H1 (cell line): ENCODE results near the gene PAX3. TPM values are rescaled to one million over a fixed set of nuclear protein-coding genes. Genes with fewer than 3 reads are reported as not detected.

Experiments used
- EZH2 ChIP-seq: fragments of 200-600 bp; sonication (generic); IDR thresholded peaks from 2 replicates; pipeline ENCODE4 v1.7.1; 2012; ENCODE audit warnings: low read depth, mild to moderate bottlenecking, moderate library complexity, low read length, inconsistent platforms; ENCODE audit not compliant: severe bottlenecking
- NANOG ChIP-seq: IDR thresholded peaks from 2 replicates; pipeline ENCODE4 v1.6.1; 2011; ENCODE audit warnings: low read length, low read depth, mild to moderate bottlenecking, inconsistent platforms; ENCODE audit not compliant: insufficient read depth, poor library complexity, severe bottlenecking
- polyA plus RNA-seq, 7 experiments: library from polyadenylated mRNA; depleted of rRNA in 3 of 7; stranded (reverse) in 5 of 7; unstranded in 2 of 7; fragments of >200 nt in 5 of 7; fragments of 200-250 nt in 2 of 7; gene quantifications; 1 replicate in 5 of 7; 2 replicates in 1 of 7; 4 replicates in 1 of 7; pipeline versions ENCODE4 v1.2.1 to v1.2.3, GENCODE V29; 2011 to 2013; ENCODE audit warnings: missing spikeins in 2 of 7, mixed read lengths in 2 of 7
- total RNA-seq: library from RNA; stranded (reverse); fragmentation: NEBNext Ultra II Directional; extraction: Animal tissue kit (Norgen Biotek cat#: 25700); gene quantifications from 2 replicates; pipeline ENCODE4 v1.2.1, GENCODE V29; 2021
- TF ChIP-seq, protein P1 (sequence below): IDR thresholded peaks from 2 replicates; pipeline ENCODE4 v1.6.1; 2011; ENCODE audit warnings: low read length, improper control_type of control experiment

Gene PAX3
- total and polyA plus RNA-seq, 2 of the 8 experiments (the other 6 are each of a cell fraction or from before 2014, with no cell fraction given): 0.33 TPM; not detected in 1

DNA sequence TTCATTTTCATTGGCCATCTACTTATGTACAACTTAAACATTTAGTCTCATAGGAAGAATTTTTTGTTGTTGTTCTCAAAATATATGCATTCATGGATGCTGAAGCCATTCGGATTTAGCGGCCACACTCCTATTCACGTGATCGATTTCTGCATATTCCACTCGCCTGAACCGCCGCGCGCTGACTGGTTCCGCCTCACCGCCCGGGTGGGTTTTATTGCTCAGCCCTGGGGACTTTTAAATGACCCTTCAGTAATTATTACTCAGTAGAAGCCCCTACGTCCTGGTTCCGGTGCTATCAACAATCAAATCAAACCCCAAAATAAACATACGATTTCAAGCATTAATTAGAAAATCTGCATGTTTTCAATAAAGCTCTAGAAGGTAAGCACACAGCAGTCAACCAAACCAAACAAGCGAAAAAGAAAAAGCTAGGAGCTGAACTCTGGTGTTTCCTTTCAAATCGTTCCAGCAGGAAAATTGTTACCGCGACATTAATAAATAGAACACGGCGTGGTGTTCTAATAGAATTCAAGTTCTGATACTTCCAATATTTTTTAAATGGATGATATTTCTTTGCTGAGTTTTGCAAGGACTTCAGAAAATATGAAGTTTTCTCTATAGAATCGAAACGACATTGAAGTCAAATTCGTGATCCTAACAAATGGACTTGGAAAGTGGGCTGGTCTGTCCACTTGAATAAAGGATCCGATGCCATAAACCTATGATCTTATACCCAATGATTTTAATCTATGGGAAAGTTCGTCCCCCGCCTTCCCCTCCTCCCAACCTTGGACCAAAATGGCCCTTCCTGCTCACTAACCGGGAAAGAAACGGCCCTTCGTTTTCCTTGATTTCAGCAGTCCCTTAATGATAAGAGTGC lies 9.3 kb downstream of the PAX3 start (continued):
- TF ChIP-seq, protein P1, sequence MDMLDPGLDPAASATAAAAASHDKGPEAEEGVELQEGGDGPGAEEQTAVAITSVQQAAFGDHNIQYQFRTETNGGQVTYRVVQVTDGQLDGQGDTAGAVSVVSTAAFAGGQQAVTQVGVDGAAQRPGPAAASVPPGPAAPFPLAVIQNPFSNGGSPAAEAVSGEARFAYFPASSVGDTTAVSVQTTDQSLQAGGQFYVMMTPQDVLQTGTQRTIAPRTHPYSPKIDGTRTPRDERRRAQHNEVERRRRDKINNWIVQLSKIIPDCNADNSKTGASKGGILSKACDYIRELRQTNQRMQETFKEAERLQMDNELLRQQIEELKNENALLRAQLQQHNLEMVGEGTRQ: no peak
- TF ChIP-seq NANOG: no peak
- TF ChIP-seq EZH2: peak; percentile 69
